Spinal cord (tissue), 10 donors: ENCODE results near the gene MYLK2. TPM values are rescaled to one million over a fixed set of nuclear protein-coding genes. Genes with fewer than 3 reads are reported as not detected.

ENCODE experiments used
- DNase-seq, 6 donors: peaks; one replicate each; pipeline versions ENCODE4 v3.0.0 to v3.0.0-alpha.2; 2013 to 2015; ENCODE audit warnings: low spot score in 6 of 6, low read depth in 4 of 6
- H3K27ac ChIP-seq: one replicate; pipeline ENCODE4 v1.5.1; 2013; ENCODE audit warnings: low read depth, low read length, control low read depth
- H3K27me3 ChIP-seq: one replicate; pipeline ENCODE4 v1.6.1; 2013; ENCODE audit warnings: low read length; ENCODE audit not compliant: control insufficient read depth, insufficient read depth
- H3K36me3 ChIP-seq: one replicate; pipeline ENCODE4 v1.6.1; 2013; ENCODE audit warnings: low read length; ENCODE audit not compliant: control insufficient read depth, insufficient read depth
- H3K4me1 ChIP-seq: one replicate; pipeline ENCODE4 v1.6.1; 2013; ENCODE audit warnings: low read length; ENCODE audit not compliant: control insufficient read depth, insufficient read depth
- H3K4me3 ChIP-seq: one replicate; pipeline ENCODE4 v1.5.1; 2013; ENCODE audit warnings: low read depth, low read length, control low read depth
- H3K9me3 ChIP-seq: one replicate; pipeline ENCODE4 v1.6.1; 2013; ENCODE audit warnings: low read length; ENCODE audit not compliant: control insufficient read depth, insufficient read depth
- WGBS: methylation state at CpG from one replicate; pipeline ENCODE4 v1.1.5; 2013; ENCODE audit warnings: missing lambda C conversion rate; ENCODE audit not compliant: insufficient coverage; 5-methylcytosine and 5-hydroxymethylcytosine counted together
- polyA plus RNA-seq, 2 donors: library from polyadenylated mRNA; unstranded; fragments of 120-200 nt; gene quantifications; one replicate each; pipeline ENCODE4 v1.2.1, GENCODE V29; 2013; ENCODE audit not compliant: insufficient read length in 2 of 2
- total RNA-seq, 2 donors: library from RNA; depleted of rRNA in 1 of 2; stranded (reverse); fragments of 120-200 nt in 1 of 2; fragments of >200 nt in 1 of 2; gene quantifications; one replicate each; pipeline versions ENCODE4 v1.2.3 to v1.2.4, GENCODE V29; 2013 to 2014
- donor health status: healthy.

MYLK2 gene
- total and polyA plus RNA-seq, 4 donors, result 0.79 to 5.2 (median 5.1) TPM

DNA sequence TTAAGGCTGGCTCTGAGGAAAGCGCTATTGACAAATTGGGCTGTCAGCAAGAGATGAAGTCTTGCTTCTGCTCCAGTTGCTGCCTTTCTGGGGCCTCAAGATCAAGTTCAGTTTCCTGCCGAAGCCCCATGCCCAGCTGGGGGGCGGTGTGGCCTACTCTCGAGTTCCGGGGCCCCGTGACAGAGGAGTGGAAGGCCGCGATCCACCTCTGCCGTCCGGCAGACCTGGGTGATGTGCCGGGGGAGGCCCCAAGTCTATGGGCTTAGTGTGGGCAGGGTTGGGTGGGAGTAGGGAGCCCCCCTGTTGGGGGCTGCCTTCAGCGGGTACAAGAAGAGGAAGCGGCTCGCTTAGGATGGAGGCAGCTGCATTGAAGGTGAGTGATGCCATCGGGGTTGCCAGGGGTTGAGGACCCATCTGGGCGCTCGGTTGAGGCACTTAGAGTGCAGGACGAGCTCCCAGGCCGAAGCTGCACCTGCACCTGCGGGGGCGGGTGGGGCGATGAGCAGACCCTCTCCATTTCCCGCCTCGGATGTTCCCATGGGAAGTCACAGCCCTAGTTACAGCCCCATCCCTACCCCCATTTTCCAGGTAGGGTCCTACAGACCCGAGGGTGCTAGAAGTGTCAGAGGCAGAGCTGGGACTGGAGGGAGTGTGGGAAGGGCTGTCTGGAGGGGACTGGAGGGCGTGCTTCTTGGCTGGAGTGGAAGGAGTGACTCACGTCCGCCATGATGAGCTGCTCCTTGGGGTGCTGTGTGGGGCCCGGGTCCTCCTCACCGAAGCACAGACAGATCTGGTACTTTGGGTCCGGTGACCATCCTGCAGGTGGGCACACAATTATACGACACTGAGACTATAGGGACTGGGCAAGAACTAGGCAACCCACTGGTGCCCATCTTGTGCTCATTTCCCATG lies 29.2 kb downstream of the MYLK2 start:
- Histone ChIP-seq H3K27me3 (peaks cover 20% of the 10 kb centered on the region), H3K4me1 (peaks cover 24% of the 10 kb centered on the region), H3K4me3 (no peak overlapping the region), H3K9me3 (no peaks in the 10 kb centered on the region), H3K27ac (no peak overlapping the region), H3K36me3 (no peaks in the 10 kb centered on the region)
- 85% methylated on average over 31 of the region's 32 CpGs for WGBS
- DNase-seq, result no peak

DNA sequence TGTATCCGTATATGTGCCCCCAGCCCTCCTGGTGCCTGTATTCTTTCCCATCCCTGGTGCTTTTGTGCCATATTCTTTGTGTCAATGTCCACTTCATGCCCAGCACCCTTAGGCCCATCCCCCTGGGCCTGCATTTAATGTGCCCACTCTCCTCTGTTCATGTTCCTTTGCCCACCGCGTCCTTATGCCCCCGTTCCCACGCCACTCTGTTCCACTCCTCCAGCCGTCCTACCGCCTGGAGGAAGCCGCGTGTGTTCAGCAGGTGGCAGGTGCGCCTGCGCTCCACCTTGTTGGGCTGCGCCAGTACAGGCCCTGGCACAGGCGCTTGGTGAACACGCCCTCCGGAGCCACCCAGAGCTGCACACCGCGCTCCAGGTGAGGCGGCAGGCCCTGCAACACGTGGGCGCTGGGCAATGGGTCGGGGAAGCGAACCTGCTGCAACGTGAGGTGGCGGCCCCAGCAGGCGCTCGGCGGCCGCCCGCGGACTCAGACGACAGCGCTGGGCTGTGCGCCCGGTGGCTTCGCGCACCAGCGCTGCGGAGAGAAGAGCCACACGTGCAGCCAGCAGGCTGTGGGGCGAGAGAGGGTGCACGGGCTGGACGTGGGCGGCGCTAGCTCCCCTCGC lies 30.3 kb downstream of the MYLK2 start:
- no peak for DNase-seq
- Histone ChIP-seq H3K27ac (no peak overlapping the region), H3K4me1 (peaks cover 15% of the 10 kb centered on the region), H3K27me3 (peaks cover 20% of the 10 kb centered on the region), H3K9me3 (no peaks in the 10 kb centered on the region), H3K36me3 (no peaks in the 10 kb centered on the region), H3K4me3 (no peak overlapping the region)
- 27% methylated on average over 41 of the region's 45 CpGs for WGBS

DNA sequence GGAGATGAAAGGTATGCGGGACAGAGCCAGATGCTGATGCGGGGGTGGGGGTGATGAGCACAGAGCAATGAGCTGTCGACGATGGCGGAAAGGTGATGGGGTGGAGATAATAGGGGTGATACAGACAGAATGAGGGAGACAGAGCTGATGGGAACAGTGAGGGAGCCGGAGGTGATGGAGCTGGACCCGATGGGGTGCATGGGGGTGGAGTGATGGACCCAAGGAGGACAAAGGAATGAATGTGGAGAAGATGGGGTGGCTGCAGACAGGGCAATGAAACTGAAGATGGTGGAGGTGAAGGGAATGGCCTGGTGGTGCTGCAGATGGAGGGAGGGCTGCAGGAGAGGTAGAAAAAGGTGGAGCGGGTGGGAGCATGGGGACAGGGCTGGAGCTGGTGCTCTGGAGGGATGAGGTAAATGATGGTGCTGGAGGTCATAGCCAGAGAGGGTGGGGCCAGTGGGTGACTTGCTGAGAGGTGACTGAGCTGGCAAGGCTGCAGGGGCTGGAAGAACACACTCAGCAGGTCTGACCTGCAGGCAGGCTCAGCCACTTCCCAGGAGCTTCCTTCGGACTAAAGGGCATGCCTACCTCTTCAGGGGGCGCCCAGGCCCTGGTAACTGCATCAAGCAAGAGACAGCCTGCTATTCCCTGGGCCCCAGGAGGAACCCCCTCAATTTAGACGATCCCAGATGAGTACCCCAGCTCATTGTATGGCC lies 32.2 kb downstream of the MYLK2 start:
- no peak overlapping the region for H3K4me3 ChIP-seq
- no peak overlapping the region for H3K27ac ChIP-seq
- H3K27me3 ChIP-seq, result peaks cover 20% of the 10 kb centered on the region
- no peak for DNase-seq
- no peaks in the 10 kb centered on the region for H3K9me3 ChIP-seq
- 62% methylated on average over 10 of the region's 11 CpGs for WGBS
- H3K36me3 ChIP-seq, result no peaks in the 10 kb centered on the region
- H3K4me1 ChIP-seq, result peaks cover 5% of the 10 kb centered on the region

DNA sequence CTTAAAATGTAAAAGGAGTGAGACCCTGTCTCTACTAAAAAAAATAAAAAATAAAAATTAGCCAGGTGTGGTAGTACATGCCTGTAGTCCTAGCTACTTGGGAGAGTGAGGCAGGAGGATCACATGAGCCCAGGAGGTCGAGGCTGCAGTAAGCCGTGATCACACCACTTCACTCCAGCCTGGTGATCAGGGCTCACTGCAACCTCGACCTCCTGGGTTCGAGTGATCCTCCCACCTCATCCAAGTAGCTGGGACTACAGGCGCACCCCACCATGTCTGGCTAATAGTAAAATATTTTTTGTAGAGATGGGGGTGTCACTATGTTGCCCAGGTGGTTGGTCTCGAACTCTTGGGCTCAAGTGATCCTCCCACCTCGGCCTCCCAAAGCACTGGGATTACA lies 34.3 kb downstream of the MYLK2 start:
- Histone ChIP-seq H3K9me3 (no peaks in the 10 kb centered on the region), H3K4me1 (peaks cover 5% of the 10 kb centered on the region), H3K36me3 (no peaks in the 10 kb centered on the region), H3K27ac (no peak overlapping the region), H3K4me3 (no peak overlapping the region), H3K27me3 (peaks cover 18% of the 10 kb centered on the region)
- WGBS, result 80% methylated on average over 6 of the region's 7 CpGs
- DNase-seq, result no peak

DNA sequence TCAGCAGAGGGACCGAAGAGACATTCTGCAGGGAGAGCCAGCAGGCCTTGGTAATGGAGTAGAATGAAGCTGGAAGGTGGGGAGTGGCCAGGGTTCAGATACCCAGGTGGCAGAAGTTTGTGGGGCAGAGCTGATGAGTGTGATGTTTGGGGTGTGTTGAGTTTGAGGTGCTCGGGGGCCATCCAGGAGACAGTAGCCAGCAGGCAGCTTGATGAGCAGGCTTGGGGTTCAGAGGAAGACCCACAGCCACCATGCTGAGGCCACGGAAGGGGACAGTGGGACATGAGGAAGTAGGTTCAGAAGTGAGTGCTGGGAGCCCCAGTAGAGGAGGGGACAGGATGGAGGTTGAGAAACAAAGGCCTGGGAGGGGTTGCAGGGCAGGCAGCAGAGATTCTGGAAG lies 37.4 kb downstream of the MYLK2 start:
- Histone ChIP-seq H3K27me3 (no peaks in the 10 kb centered on the region), H3K9me3 (no peaks in the 10 kb centered on the region), H3K4me1 (peaks cover 18% of the 10 kb centered on the region), H3K27ac (no peak overlapping the region), H3K4me3 (no peak overlapping the region), H3K36me3 (no peaks in the 10 kb centered on the region)
- DNase-seq, result no peak
- 73% methylated on average over 3 of the region's 3 CpGs for WGBS

DNA sequence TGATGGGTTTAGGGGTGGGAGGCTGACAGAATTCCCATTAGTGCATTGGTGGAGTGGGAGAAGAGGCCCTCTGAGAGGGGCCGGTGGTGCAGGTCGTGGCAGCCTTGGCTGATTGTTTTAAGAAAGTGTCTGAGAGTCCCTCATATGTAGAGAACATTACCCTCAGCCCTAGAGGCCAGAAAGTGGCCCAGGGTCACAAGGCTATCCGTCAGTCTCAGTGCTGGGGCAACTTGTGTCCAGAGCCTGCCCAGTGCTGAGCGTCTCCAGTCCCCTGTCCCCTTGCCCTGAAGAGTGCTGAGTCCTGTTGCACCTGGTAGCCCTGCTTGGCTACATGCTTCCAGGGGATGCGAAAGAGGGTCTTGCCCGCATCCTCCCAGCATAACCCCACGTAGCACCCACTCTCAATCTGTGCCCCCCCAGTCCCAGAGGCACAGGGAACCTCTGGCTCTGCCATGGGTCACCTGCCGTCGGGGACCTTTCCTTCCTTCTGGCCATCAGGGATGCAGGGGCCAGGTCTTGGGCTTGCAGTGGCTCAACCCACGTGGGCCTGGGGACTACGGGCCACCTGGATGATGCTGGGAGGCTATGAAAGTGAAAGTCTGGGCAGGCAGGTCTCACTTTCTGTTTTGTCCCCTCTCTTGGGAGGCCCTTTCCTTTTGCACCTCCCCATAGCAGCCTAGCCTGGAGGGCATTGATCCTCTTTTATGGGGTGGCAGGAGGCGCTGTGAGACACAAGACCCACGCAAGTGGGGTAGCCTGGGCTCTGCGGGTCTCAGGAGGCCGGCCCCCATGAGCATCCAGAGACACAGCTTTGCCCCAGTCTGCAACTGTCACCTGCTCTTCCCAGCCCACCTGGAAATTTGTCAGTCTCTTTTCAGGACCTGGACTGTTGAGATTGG lies 39.0 kb downstream of the MYLK2 start:
- Histone ChIP-seq H3K27ac (no peak overlapping the region), H3K36me3 (peaks cover 2% of the 10 kb centered on the region), H3K4me3 (no peak overlapping the region), H3K9me3 (no peaks in the 10 kb centered on the region), H3K4me1 (peaks cover 22% of the 10 kb centered on the region), H3K27me3 (no peaks in the 10 kb centered on the region)
- WGBS, result 75% methylated on average over 14 of the region's 15 CpGs
- DNase-seq, result no peak

DNA sequence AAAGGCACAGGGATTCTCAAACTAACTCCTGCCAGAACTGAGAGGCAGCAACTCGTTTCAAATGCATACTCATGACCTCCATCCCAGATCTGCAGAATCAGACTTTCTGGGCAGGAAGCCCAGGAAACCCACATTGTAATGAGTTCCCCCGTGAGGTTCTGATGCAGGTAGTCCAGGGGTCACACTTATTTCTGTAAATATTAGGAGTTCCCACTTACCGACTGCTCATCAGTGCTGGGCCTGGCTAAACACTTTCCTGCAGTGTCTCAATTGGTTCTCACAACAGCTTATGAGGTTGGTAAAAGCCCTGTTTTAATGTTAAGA lies 39.6 kb downstream of the MYLK2 start:
- no peak overlapping the region for H3K4me3 ChIP-seq
- H3K27me3 ChIP-seq, result no peaks in the 10 kb centered on the region
- 83% methylated on average over 1 of the region's 3 CpGs for WGBS
- peaks cover 22% of the 10 kb centered on the region for H3K4me1 ChIP-seq
- DNase-seq, result no peak
- H3K36me3 ChIP-seq, result peaks cover 8% of the 10 kb centered on the region
- no peaks in the 10 kb centered on the region for H3K9me3 ChIP-seq
- no peak overlapping the region for H3K27ac ChIP-seq

DNA sequence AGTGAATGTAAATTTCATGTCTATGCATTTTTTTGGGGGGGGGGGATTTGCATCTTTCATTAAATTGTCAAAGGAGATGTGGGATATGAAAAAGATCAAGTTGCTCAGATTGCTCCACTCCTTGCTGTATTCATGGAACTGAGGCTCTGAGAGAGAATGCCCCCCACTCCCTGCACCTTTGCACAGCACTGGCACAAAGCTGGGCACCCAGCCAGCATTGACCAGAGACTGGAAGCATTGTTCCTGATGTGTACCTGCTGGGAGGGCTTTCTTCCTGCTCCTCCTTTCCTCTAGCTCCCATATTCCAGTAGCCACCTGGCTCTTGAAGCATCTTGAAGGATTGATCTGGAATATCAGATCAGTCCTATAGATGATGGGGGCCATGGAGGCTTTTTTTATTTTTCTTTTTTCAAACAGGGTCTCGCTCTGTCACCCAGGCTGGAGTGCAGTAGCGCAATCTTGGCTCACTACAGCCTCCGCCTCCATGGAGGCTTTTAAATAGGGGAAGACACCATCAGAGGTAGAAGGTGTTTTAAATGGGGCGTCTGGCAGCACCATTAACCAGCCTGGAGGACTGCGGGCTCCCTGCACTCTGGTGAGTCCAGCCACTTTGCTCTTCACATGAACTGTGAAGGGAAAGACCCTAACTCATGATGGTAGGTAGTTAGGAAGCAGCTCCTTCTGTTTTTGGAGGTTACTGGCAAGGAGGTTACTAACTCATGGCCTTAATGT lies 40.3 kb downstream of the MYLK2 start:
- Histone ChIP-seq H3K9me3 (no peaks in the 10 kb centered on the region), H3K36me3 (peaks cover 13% of the 10 kb centered on the region), H3K27me3 (no peaks in the 10 kb centered on the region), H3K4me1 (peaks cover 22% of the 10 kb centered on the region), H3K27ac (no peak overlapping the region), H3K4me3 (no peak overlapping the region)
- no peak for DNase-seq
- 100% methylated on average over 3 of the region's 5 CpGs for WGBS

DNA sequence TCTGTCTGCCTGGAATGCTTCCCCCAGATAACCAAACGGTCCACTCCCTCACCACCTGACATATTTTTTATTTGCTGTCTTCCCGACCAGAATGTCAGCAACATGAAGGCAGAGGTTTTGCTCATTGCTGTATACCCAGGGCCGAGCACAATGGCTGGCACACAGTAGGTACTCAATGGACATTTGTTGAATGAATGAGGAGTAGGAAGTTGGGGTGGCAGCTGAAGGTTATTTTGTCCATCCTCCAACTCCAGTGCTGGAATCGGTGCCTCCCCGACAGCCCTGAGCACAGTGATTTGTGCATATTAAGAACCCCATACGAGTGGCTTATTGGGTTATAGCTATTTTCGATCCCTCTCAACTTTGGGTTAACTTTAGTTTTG lies 40.8 kb downstream of the MYLK2 start:
- no peaks in the 10 kb centered on the region for H3K27me3 ChIP-seq
- 61% methylated on average over 3 of the region's 7 CpGs for WGBS
- H3K36me3 ChIP-seq, result peaks cover 18% of the 10 kb centered on the region
- H3K27ac ChIP-seq, result no peak overlapping the region
- H3K4me3 ChIP-seq, result no peak overlapping the region
- H3K4me1 ChIP-seq, result peaks cover 22% of the 10 kb centered on the region
- no peaks in the 10 kb centered on the region for H3K9me3 ChIP-seq
- DNase-seq, result no peak
